Keratinocyte (primary cell): ENCODE data around the gene SMARCD3. TPM values are rescaled to one million over a fixed set of nuclear protein-coding genes. Genes with fewer than 3 reads are reported as not detected.

ENCODE experiments used
- DNase-seq: peaks from one replicate; pipeline ENCODE4 v3.0.0-alpha.2; 2011; ENCODE audit warnings: low read depth, missing footprints, low spot score
- FAIRE-seq: peaks from 2 replicates; lab custom pipeline; 2011; peaks lifted over from hg19 to GRCh38; lab: Jason Lieb, UNC
- H2AFZ ChIP-seq: 2 replicates; pipeline ENCODE4 v1.6.0; 2012; ENCODE audit warnings: low read length, control low read depth, inconsistent platforms; ENCODE audit not compliant: control insufficient read depth
- H3K27ac ChIP-seq: 2 replicates; pipeline ENCODE4 v1.5.1; 2011; ENCODE audit warnings: low read length; ENCODE audit not compliant: control insufficient read depth, insufficient read depth
- H3K27me3 ChIP-seq: 3 replicates; pipeline ENCODE4 v1.6.0; 2011; ENCODE audit warnings: low read length; ENCODE audit not compliant: control insufficient read depth, insufficient read depth; ENCODE audit errors: extremely low read depth
- H3K36me3 ChIP-seq, 2 experiments: 2 replicates in 1 of 2; 3 replicates in 1 of 2; pipeline ENCODE4 v1.5.1; 2011; ENCODE audit warnings: low read length in 2 of 2, mild to moderate bottlenecking in 1 of 2; ENCODE audit not compliant: control insufficient read depth in 2 of 2, insufficient read depth in 2 of 2; ENCODE audit errors: extremely low read depth in 1 of 2
- H3K4me1 ChIP-seq: 3 replicates; pipeline ENCODE4 v1.5.1; 2011; ENCODE audit warnings: low read length; ENCODE audit not compliant: control insufficient read depth, insufficient read depth; ENCODE audit errors: extremely low read depth
- H3K4me2 ChIP-seq: 3 replicates; pipeline ENCODE4 v1.6.0; 2011; ENCODE audit warnings: low read depth, low read length; ENCODE audit not compliant: control insufficient read depth, insufficient read depth; ENCODE audit errors: extremely low read depth
- H3K4me3 ChIP-seq, 3 experiments: fragments of 200-600 bp in 1 of 3; sonication (generic) in 1 of 3; 2 replicates in 2 of 3; 3 replicates in 1 of 3; pipeline ENCODE4 v1.5.1; 2011 to 2016; ENCODE audit warnings: low read length in 3 of 3, mild to moderate bottlenecking in 3 of 3, control low read depth in 2 of 3, inconsistent platforms in 1 of 3, low read depth in 1 of 3, mixed read lengths in 1 of 3, mixed run types in 1 of 3, moderate library complexity in 1 of 3; ENCODE audit not compliant: control insufficient read depth in 2 of 3, insufficient read depth in 2 of 3; ENCODE audit errors: extremely low read depth in 1 of 3
- H3K79me2 ChIP-seq: 2 replicates; pipeline ENCODE4 v1.6.0; 2012; ENCODE audit warnings: low read length; ENCODE audit not compliant: control insufficient read depth, insufficient read depth
- H3K9ac ChIP-seq: 3 replicates; pipeline ENCODE4 v1.6.0; 2011; ENCODE audit warnings: low read length; ENCODE audit not compliant: control insufficient read depth, insufficient read depth; ENCODE audit errors: extremely low read depth
- H3K9me1 ChIP-seq: 3 replicates; pipeline ENCODE4 v1.6.0; 2011; ENCODE audit warnings: low read length; ENCODE audit not compliant: control insufficient read depth, insufficient read depth; ENCODE audit errors: extremely low read depth
- H3K9me3 ChIP-seq: 2 replicates; pipeline ENCODE4 v1.5.1; 2012; ENCODE audit warnings: low read depth, low read length; ENCODE audit not compliant: control insufficient read depth
- H4K20me1 ChIP-seq: 3 replicates; pipeline ENCODE4 v1.6.0; 2011; ENCODE audit warnings: low read length; ENCODE audit not compliant: control insufficient read depth, insufficient read depth; ENCODE audit errors: extremely low read depth
- EZH2 ChIP-seq: IDR thresholded peaks from one replicate; pipeline ENCODE4 v1.6.1; 2012; ENCODE audit warnings: inconsistent platforms, mild to moderate bottlenecking, low read length, moderate library complexity
- dilution Hi-C: fragments of 300-500 bp; cut with MboI; formaldehyde crosslinking; loops from one replicate; pipeline ENCODE4 v1.7.0; 2020; ENCODE audit warnings: low sequenced_read_pairs; ENCODE audit not compliant: extremely low pct_ligation_motif_present
- polyA plus RNA-seq, 5 experiments: library from polyadenylated mRNA; depleted of rRNA in 3 of 5; stranded (reverse) in 3 of 5; stranded (forward) in 1 of 5; unstranded in 1 of 5; fragments of >200 nt; gene quantifications; 1 replicate in 1 of 5; 2 replicates in 3 of 5; 3 replicates in 1 of 5; pipeline versions ENCODE4 v1.2.1 to v1.2.3, GENCODE V29; 2011 to 2012; ENCODE audit warnings: missing spikeins in 2 of 5, low read depth in 1 of 5, low replicate concordance in 1 of 5
- TF ChIP-seq, protein P1 (sequence below), 3 experiments: IDR thresholded peaks in 1 of 3; conservative IDR thresholded peaks in 1 of 3; optimal IDR thresholded peaks in 1 of 3; 2 replicates in 2 of 3; 3 replicates in 1 of 3; pipeline versions ENCODE3 to v1.5.1; 2011; ENCODE audit warnings: low read length in 3 of 3, mild to moderate bottlenecking in 3 of 3, moderate library complexity in 2 of 3, control low read depth in 1 of 3, inconsistent platforms in 1 of 3; ENCODE audit not compliant: insufficient read depth in 2 of 3; ENCODE audit errors: extremely low read depth in 1 of 3

Gene SMARCD3
- polyA plus RNA-seq, 1 donor (not counting 4 experiments of a cell fraction or from before 2014, with no cell fraction given), result 3.0 TPM

DNA sequence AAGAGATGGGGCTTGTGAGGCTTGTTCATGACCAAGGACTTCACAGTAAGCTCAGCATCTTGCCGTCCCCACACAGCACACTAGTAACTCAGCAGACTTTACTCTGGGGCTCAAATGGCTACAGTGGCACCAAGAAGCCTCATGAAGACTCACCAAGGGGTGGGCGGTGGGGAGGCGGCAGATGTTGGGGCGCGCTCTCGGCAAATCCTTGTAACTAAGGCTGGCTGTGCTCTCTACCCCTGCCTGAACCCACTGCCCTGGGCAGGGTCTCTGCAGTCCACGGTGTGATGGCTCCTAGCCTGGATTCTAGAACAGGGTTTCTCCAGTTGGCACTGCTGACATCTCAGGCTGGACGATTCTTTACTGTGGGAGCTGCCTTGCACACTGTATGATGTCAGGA lies 12.4 kb upstream of the SMARCD3 start:
- Histone ChIP-seq H3K79me2 (no peaks in the 10 kb centered on the region), H2AFZ (no peak overlapping the region), H3K4me1 (no peaks in the 10 kb centered on the region), H3K36me3 (no peaks in the 10 kb centered on the region), H3K4me2 (no peak overlapping the region), H4K20me1 (no peaks in the 10 kb centered on the region), H3K4me3 (no peak overlapping the region), H3K9ac (no peak overlapping the region), H3K27me3 (peaks cover 50% of the 10 kb centered on the region), H3K9me1 (no peaks in the 10 kb centered on the region), H3K9me3 (no peaks in the 10 kb centered on the region), H3K27ac (no peak overlapping the region)
- dilution Hi-C loops, result no loop called here
- TF ChIP-seq, protein P1, sequence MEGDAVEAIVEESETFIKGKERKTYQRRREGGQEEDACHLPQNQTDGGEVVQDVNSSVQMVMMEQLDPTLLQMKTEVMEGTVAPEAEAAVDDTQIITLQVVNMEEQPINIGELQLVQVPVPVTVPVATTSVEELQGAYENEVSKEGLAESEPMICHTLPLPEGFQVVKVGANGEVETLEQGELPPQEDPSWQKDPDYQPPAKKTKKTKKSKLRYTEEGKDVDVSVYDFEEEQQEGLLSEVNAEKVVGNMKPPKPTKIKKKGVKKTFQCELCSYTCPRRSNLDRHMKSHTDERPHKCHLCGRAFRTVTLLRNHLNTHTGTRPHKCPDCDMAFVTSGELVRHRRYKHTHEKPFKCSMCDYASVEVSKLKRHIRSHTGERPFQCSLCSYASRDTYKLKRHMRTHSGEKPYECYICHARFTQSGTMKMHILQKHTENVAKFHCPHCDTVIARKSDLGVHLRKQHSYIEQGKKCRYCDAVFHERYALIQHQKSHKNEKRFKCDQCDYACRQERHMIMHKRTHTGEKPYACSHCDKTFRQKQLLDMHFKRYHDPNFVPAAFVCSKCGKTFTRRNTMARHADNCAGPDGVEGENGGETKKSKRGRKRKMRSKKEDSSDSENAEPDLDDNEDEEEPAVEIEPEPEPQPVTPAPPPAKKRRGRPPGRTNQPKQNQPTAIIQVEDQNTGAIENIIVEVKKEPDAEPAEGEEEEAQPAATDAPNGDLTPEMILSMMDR (optimal IDR thresholded peaks at IDR 0.05 in 1 of 3, IDR thresholded peaks at IDR 0.05 in 1 of 3, conservative IDR thresholded peaks at IDR 0.05 in 1 of 3; ENCODE audit: extremely low read depth in 1 of 3, insufficient read depth in 2 of 3, low read length in 3 of 3), result no peak
- TF ChIP-seq EZH2, result no peak
- FAIRE-seq, result no peak
- no peak for DNase-seq

DNA sequence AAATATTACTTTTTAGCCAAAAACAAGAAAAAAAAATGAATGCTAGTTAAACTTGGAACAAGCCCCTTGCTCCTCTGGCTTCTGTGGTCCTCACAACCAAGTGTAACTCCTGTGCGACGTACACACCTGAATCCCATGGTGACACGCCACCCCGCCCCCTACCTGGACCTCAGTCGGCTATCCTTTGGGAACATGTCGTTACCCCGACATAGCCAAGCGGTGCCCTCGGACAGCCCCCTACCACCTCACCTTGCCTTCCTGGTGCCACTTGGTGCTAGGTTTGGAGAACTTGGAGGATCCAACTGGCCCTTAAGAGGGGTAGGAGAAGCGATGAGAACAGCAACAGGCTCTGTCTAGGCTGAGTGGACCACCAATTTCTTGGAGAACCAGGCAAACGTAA lies 12.0 kb upstream of the SMARCD3 start:
- no peak overlapping the region for H3K9ac ChIP-seq
- peaks cover 52% of the 10 kb centered on the region for H3K27me3 ChIP-seq
- no peaks in the 10 kb centered on the region for H3K4me1 ChIP-seq
- no peak overlapping the region for H3K4me3 ChIP-seq
- dilution Hi-C loops, result no loop called here
- H3K27ac ChIP-seq, result no peak overlapping the region
- no peaks in the 10 kb centered on the region for H4K20me1 ChIP-seq
- no peaks in the 10 kb centered on the region for H3K79me2 ChIP-seq
- DNase-seq (no peak), FAIRE-seq (no peak)
- H2AFZ ChIP-seq, result no peak overlapping the region
- H3K4me2 ChIP-seq, result no peak overlapping the region
- no peaks in the 10 kb centered on the region for H3K9me3 ChIP-seq
- no peaks in the 10 kb centered on the region for H3K36me3 ChIP-seq
- TF ChIP-seq, protein P1 (optimal IDR thresholded peaks at IDR 0.05 in 1 of 3, IDR thresholded peaks at IDR 0.05 in 1 of 3, conservative IDR thresholded peaks at IDR 0.05 in 1 of 3; ENCODE audit: extremely low read depth in 1 of 3, insufficient read depth in 2 of 3, low read length in 3 of 3), result no peak
- TF ChIP-seq EZH2, result no peak
- H3K9me1 ChIP-seq, result no peaks in the 10 kb centered on the region
